Neuronal stem cell (in vitro differentiated cells): ENCODE data around the gene LIMD2.

Experiments used
- DNase-seq: peaks from one replicate; pipeline ENCODE4 v3.0.0-alpha.2; 2013; ENCODE audit warnings: low spot score
- H2AFZ ChIP-seq: one replicate; pipeline ENCODE4 v1.6.1; 2013; ENCODE audit warnings: mild to moderate bottlenecking, low read length, inconsistent platforms
- H2AK5ac ChIP-seq: 2 replicates; pipeline ENCODE4 v1.6.1; 2013; ENCODE audit warnings: low read depth, mild to moderate bottlenecking, inconsistent platforms, low read length, moderate library complexity, mixed read lengths
- H2BK120ac ChIP-seq: 2 replicates; pipeline ENCODE4 v1.6.1; 2013; ENCODE audit warnings: low read depth, mild to moderate bottlenecking, inconsistent platforms, low read length, moderate library complexity, mixed read lengths
- H2BK12ac ChIP-seq: one replicate; pipeline ENCODE4 v1.6.1; 2013; ENCODE audit warnings: low read length, inconsistent platforms
- H2BK15ac ChIP-seq: 2 replicates; pipeline ENCODE4 v1.6.1; 2013; ENCODE audit warnings: mild to moderate bottlenecking, low read length, inconsistent platforms, mixed read lengths
- H2BK5ac ChIP-seq: one replicate; pipeline ENCODE4 v1.6.1; 2013; ENCODE audit warnings: inconsistent platforms, mild to moderate bottlenecking, low read length, moderate library complexity
- H3K14ac ChIP-seq: one replicate; pipeline ENCODE4 v1.6.1; 2013; ENCODE audit warnings: low read length, inconsistent platforms
- H3K18ac ChIP-seq: 2 replicates; pipeline ENCODE4 v1.6.1; 2013; ENCODE audit warnings: low read length, inconsistent platforms
- H3K23ac ChIP-seq: 2 replicates; pipeline ENCODE4 v1.6.1; 2013; ENCODE audit warnings: low read depth, mild to moderate bottlenecking, mixed read lengths, low read length, inconsistent platforms; ENCODE audit not compliant: poor library complexity
- H3K27ac ChIP-seq: replicated peaks from 3 replicates; pipeline ENCODE4 v1.5.1; 2013; ENCODE audit warnings: low read length, inconsistent platforms
- H3K27me3 ChIP-seq, 3 experiments: 2 replicates each; pipeline ENCODE4 v1.6.1; 2013; ENCODE audit warnings: low read length in 3 of 3, mild to moderate bottlenecking in 2 of 3, inconsistent platforms in 1 of 3, low read depth in 1 of 3, mixed read lengths in 1 of 3, moderate library complexity in 1 of 3; ENCODE audit not compliant: control insufficient read depth in 3 of 3, insufficient read depth in 3 of 3
- H3K36me3 ChIP-seq, 2 donors: replicated peaks in 1 of 2; 2 replicates each; pipeline ENCODE4 v1.6.1; 2013; ENCODE audit warnings: low read length in 2 of 2; ENCODE audit not compliant: control insufficient read depth in 2 of 2, insufficient read depth in 2 of 2
- H3K4ac ChIP-seq: 2 replicates; pipeline ENCODE4 v1.6.1; 2013; ENCODE audit warnings: inconsistent platforms, mild to moderate bottlenecking, low read length, moderate library complexity
- H3K4me1 ChIP-seq, 2 donors: 1 replicate in 1 of 2; 2 replicates in 1 of 2; pipeline ENCODE4 v1.6.1; 2013; ENCODE audit warnings: low read length in 2 of 2, low read depth in 1 of 2; ENCODE audit not compliant: control insufficient read depth in 2 of 2, insufficient read depth in 1 of 2
- H3K4me2 ChIP-seq: one replicate; pipeline ENCODE4 v1.6.1; 2013; ENCODE audit warnings: mild to moderate bottlenecking, low read length, inconsistent platforms; ENCODE audit not compliant: insufficient read depth, poor library complexity, severe bottlenecking
- H3K4me3 ChIP-seq, 2 donors: 2 replicates each; pipeline ENCODE4 v1.5.1; 2013; ENCODE audit warnings: low read length in 2 of 2, mild to moderate bottlenecking in 2 of 2, inconsistent platforms in 1 of 2, moderate library complexity in 1 of 2
- H3K79me1 ChIP-seq: one replicate; pipeline ENCODE4 v1.6.1; 2013; ENCODE audit warnings: low read depth, mild to moderate bottlenecking, inconsistent platforms, low read length, moderate library complexity
- H3K9ac ChIP-seq: one replicate; pipeline ENCODE4 v1.6.1; 2013; ENCODE audit warnings: mild to moderate bottlenecking, low read depth, low read length, inconsistent platforms; ENCODE audit not compliant: poor library complexity
- H3K9me3 ChIP-seq, 2 donors: replicated peaks in 1 of 2; 2 replicates each; pipeline versions ENCODE3 to v1.6.1; 2013; ENCODE audit warnings: low read length in 2 of 2, mild to moderate bottlenecking in 2 of 2, inconsistent platforms in 1 of 2, low read depth in 1 of 2, mixed read lengths in 1 of 2, moderate library complexity in 1 of 2; ENCODE audit not compliant: control insufficient read depth in 2 of 2, insufficient read depth in 1 of 2
- H4K8ac ChIP-seq: one replicate; pipeline ENCODE4 v1.6.1; 2013; ENCODE audit warnings: low read depth, mild to moderate bottlenecking, inconsistent platforms, low read length, moderate library complexity
- H4K91ac ChIP-seq: one replicate; pipeline ENCODE4 v1.6.1; 2013; ENCODE audit warnings: low read length, low read depth, mild to moderate bottlenecking, inconsistent platforms; ENCODE audit not compliant: poor library complexity
- WGBS, 2 donors: extraction: QIAGEN DNeasy Blood & Tissue Kit; methylation state at CpG; one replicate each; pipeline ENCODE4 v1.1.7; 2013; ENCODE audit warnings: missing lambda C conversion rate in 2 of 2, mixed read lengths in 1 of 2; ENCODE audit not compliant: insufficient read length in 2 of 2, insufficient replicate concordance in 1 of 2; ENCODE audit errors: extremely low coverage in 2 of 2; 5-methylcytosine and 5-hydroxymethylcytosine counted together

LIMD2 gene

DNA sequence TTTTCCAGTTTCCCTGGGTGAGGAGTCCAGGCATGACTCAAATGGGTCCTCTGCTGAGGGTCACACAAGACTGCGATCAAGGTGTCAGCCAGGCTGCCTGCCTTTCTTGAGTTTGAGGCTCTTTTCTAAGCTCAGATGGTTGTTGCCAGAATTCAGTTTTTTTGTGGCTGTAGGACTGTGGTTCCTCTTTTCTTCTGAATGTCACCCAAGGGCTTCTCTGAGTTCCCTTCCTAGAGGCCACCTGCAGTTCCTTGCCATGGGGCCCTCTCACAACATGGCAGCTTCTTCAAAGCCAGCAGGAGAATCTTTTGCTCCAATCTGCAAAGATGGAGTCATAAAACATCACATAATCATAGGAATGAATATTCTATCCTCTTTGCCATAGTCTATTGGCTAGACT lies 17.5 kb downstream of the LIMD2 start:
- Histone ChIP-seq H3K27me3 (no peaks in the 10 kb centered on the region), H3K4me3 (no peak overlapping the region), H3K9ac (no peak overlapping the region)

DNA sequence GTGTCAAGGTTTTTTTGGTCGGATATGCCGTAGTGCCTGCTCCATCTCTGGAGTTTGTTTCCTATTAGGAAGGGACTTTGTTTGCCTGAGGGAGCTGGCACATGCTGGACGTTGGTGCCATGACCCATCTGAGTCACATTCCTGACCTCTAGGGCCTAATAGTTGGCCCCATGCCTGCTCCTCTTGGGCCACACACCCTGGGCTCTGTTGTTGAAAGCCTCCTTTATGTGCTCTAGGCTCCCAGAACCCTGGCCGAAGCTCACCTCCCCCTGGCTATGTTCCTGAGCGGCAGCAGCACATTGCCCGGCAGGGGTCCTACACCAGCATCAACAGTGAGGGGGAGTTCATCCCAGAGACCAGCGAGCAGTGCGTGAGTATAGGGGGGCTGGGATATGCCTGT lies 18.4 kb downstream of the LIMD2 start:
- Histone ChIP-seq H3K4me1 (peaks cover 0 to 3% of the 10 kb centered on the region in 2 donors), H3K9ac (no peak overlapping the region), H3K9me3 (no peaks in the 10 kb centered on the region), H3K4me2 (no peak overlapping the region), H3K27me3 (no peaks in the 10 kb centered on the region), H3K36me3 (peaks cover 12 to 76% of the 10 kb centered on the region in 2 donors), H4K91ac (no peak overlapping the region), H3K4ac (no peak overlapping the region), H3K27ac (no peak overlapping the region), H2BK12ac (no peak overlapping the region), H2AFZ (no peak overlapping the region), H2BK15ac (no peak overlapping the region), H4K8ac (no peak overlapping the region), H3K18ac (no peak overlapping the region), H2BK5ac (no peak overlapping the region), H2BK120ac (no peak overlapping the region), H3K23ac (no peak overlapping the region), H3K4me3 (no peak overlapping the region), H3K14ac (no peak overlapping the region), H3K79me1 (no peaks in the 10 kb centered on the region), H2AK5ac (peak overlapping the region; percentile 57)
- no CpG with 5 or more reads among the region's 8 CpGs for WGBS, 2 donors
- no peak for DNase-seq

More for the DNA sequence above, 17.5 kb downstream of the LIMD2 start:
- Histone ChIP-seq H3K23ac (no peak overlapping the region), H2AFZ (no peak overlapping the region), H2BK5ac (no peak overlapping the region), H3K4me1 (peaks cover 0 to 3% of the 10 kb centered on the region in 2 donors), H4K91ac (no peak overlapping the region), H3K14ac (no peak overlapping the region), H2BK15ac (no peak overlapping the region), H3K36me3 (peaks cover 12 to 70% of the 10 kb centered on the region in 2 donors), H3K4me2 (no peak overlapping the region), H3K27ac (no peak overlapping the region), H3K9me3 (no peaks in the 10 kb centered on the region), H2AK5ac (no peak overlapping the region), H3K79me1 (no peaks in the 10 kb centered on the region), H3K18ac (no peak overlapping the region), H4K8ac (no peak overlapping the region), H2BK120ac (no peak overlapping the region), H3K4ac (no peak overlapping the region), H2BK12ac (no peak overlapping the region)
- no peak for DNase-seq
- no CpG with 5 or more reads among the region's 1 CpG for WGBS, 2 donors

DNA sequence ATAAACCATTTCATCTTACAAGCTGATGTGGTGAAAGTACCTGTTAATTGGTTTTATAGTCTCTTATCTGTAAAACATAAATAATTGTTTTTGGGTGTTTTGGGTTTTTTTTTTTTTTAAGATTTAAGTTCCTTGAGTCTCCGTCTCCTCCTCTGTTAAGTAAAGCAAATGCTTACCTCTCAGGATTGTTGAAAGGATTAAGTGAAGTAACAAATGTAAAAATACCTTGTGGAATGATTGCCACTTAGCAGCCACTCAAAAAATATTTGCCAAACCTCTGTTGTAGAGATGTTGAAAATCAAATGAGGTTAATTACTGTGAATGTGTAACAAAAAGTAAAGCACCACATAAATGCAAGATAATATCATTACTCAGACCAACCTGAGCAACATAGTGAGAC lies 19.2 kb downstream of the LIMD2 start:
- no peak overlapping the region for H3K9ac ChIP-seq
- no peak overlapping the region for H2AK5ac ChIP-seq
- no CpG with 5 or more reads among the region's 1 CpG for WGBS, 2 donors
- H2BK120ac ChIP-seq: no peak overlapping the region
- H3K36me3 ChIP-seq: peaks cover 10 to 69% of the 10 kb centered on the region in 2 donors
- H3K4me1 ChIP-seq: peaks cover 0 to 3% of the 10 kb centered on the region in 2 donors
- no peak overlapping the region for H3K4ac ChIP-seq
- H3K9me3 ChIP-seq: no peaks in the 10 kb centered on the region
- no peak overlapping the region for H2BK5ac ChIP-seq
- no peak overlapping the region for H2BK12ac ChIP-seq
- H3K18ac ChIP-seq: no peak overlapping the region
- no peak overlapping the region for H3K4me2 ChIP-seq
- no peak overlapping the region for H2AFZ ChIP-seq
- no peak overlapping the region for H4K8ac ChIP-seq
- DNase-seq: no peak
- H3K14ac ChIP-seq: no peak overlapping the region
- no peak overlapping the region for H2BK15ac ChIP-seq
- H3K27me3 ChIP-seq: no peaks in the 10 kb centered on the region
- no peak overlapping the region for H4K91ac ChIP-seq
- H3K27ac ChIP-seq: no peak overlapping the region
- no peak overlapping the region for H3K4me3 ChIP-seq
- no peaks in the 10 kb centered on the region for H3K79me1 ChIP-seq
- H3K23ac ChIP-seq: no peak overlapping the region

DNA sequence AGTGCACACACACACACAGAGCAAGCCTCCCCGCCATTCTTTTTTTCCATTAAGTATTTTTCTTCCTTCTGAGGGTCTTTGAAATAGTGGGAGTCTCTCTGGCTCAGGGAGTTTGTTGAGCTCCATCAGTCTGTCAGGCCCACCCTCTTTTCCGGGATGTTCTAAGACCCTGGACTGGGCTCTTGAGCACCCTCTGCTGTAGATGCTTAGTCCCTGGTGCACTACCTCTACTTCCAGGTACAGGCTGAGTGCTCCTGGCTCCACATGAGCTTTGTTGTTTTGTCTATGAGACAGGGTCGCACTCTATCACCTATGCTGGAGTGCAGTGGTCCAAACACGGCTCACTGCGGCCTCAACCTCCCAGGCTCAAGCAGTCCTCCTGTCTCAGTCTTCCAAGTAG lies 20.7 kb downstream of the LIMD2 start:
- Histone ChIP-seq H3K4me1 (peaks cover 5% of the 10 kb centered on the region in 2 donors), H2AFZ (no peak overlapping the region), H3K27ac (no peak overlapping the region), H2BK5ac (no peak overlapping the region), H4K91ac (no peak overlapping the region), H3K4ac (no peak overlapping the region), H3K4me3 (no peak overlapping the region), H3K23ac (no peak overlapping the region), H4K8ac (no peak overlapping the region), H3K18ac (no peak overlapping the region), H2BK15ac (no peak overlapping the region), H3K27me3 (no peaks in the 10 kb centered on the region), H3K14ac (no peak overlapping the region), H3K9ac (no peak overlapping the region), H2AK5ac (no peak overlapping the region), H3K79me1 (no peaks in the 10 kb centered on the region), H2BK120ac (no peak overlapping the region), H3K9me3 (no peaks in the 10 kb centered on the region), H3K4me2 (no peak overlapping the region), H3K36me3 (peaks cover 8 to 57% of the 10 kb centered on the region in 2 donors), H2BK12ac (no peak overlapping the region)
- no peak for DNase-seq
- no CpG with 5 or more reads among the region's 5 CpGs for WGBS, 2 donors
